DND-41 (cell line): ENCODE data around the gene PRR29.

Source experiments
- CTCF ChIP-seq: IDR thresholded peaks from 2 replicates; pipeline ENCODE4 v1.5.1; 2012; ENCODE audit warnings: borderline replicate concordance, low read length, moderate library complexity, mild to moderate bottlenecking; ENCODE audit not compliant: poor library complexity, severe bottlenecking; ENCODE audit errors: extremely low read depth
- EZH2 ChIP-seq: IDR thresholded peaks from 3 replicates; pipeline ENCODE4 v1.6.1; 2012; ENCODE audit warnings: borderline replicate concordance, low read depth, mild to moderate bottlenecking, moderate library complexity, low read length, inconsistent platforms; ENCODE audit not compliant: severe bottlenecking

- TF ChIP-seq CTCF (no peak), EZH2 (no peak)
Measured at GRCh38 chr17:64032081-64032480, 33.9 kb downstream of the PRR29 start.
